HG03025 (cell line): ENCODE results near the gene NAT16.
"Not testable (repeated sequence)": the region's sequence is repeated elsewhere in the genome, so short reads cannot be mapped to it uniquely, and the experiment has no call there.

Source experiments
- ATAC-seq: cut with Tn5 transposase; IDR thresholded peaks from one replicate; pipeline ENCODE4 v1.9.1; 2021; ENCODE audit warnings: mild to moderate bottlenecking, moderate library complexity; ENCODE audit not compliant: unreplicated experiment, low FRiP score

The NAT16 gene

DNA sequence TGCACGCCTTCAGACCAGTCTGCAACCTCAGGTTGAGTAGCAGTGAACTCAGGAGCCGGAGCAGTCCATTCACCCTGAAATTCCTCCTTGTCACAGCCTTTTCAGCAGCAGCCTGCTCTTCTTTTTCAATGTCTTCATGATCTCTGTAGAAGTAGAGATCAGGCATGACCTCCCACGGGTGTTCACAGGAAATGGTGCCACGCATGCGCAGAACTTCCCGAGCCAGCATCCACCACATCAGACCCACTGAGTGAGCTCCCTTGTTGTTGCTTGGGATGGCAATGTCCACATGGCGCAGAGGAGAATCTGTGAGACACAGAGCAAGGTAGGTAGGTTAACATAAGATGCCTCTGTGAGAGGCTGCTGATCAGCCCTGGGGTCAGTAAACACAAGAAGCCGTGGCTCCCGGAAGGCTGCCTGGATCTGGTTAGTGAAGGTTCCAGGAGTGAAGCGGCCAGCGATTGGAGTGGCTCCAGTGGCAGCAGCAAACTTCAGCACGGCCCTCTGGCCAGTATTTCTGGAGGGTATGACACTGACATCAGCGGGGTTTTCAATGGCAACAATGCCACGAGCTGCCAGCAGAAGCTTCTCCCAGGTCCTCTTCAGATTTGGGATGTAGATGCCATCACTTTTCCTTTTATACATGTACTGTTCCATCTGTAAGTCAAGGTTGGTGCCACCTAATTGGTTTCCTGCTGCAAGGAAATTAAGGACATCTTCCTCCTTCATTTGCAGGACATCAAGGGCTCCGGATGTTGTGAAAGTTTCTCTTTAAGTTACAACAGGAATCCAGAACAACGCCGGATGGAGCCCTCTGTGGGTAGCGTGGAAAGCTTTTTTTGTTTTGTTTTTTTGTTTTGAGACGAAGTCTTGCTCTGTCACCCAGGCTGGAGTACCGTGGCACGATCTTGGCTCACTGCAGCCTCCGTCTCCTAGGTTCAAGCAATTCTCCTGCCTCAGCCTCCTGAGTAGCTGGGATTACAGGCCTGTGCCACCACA, 23.9 kb upstream of the NAT16 start:
- ATAC-seq, result not testable (repeated sequence)

DNA sequence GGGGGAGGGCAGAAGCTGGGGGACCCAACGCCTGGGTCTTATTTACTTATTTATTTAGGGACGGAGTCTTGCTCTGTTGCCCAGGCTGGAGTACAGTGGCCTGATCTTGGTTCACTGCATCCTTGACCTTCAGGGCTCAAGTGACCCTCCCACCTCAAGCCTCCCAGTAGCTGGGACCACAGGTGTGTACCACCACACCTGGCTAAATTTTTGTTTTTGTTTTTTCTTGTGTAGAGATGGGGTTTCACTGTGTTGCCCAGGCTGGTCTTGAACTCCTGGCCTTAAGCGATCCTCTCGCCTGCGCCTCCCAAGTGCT, 22.5 kb upstream of the NAT16 start:
- no peak for ATAC-seq

DNA sequence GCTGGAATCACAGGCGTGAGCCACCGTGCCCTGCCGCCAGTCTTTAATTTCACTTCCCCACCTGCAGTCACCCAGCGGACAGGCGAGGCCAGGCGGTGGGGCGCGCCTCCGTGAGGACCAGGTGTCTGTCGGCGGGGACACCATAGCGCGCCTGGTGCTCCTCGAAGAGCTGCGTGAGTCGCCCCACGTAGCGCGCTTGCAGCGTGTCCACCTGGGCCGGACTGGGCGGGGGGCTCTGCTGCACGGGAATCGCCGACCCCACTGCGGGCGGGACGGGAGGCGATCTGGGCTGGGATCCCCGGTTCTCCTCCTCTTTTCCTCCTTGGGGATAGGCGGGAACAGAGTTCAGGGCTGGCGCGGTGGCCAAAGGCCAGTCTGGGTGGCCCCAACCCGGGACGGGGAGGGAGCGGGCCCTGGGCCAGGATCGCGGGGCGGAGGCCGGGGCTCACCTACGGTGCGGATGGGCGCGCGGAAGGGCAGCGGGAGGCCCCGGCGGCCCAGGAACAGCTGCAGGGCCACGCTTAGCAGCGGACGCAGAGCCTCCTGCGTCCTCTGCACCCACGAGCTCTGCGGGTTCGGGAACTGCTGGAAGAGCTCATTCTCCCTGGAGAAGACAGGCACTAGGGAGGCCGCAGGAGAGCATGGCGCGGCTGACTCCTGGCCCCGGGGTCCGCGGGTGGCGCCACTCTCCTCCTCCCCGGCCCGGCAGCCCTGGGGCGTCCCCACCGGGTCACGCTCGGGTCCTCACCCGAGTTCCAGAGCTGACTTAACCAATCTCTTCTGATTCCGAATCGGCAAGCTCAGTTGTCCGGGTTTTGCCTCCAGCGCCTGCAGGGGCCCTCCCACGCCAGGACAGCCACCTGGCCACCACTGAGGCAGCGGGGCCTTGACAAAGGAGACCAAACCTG, 21.9 kb upstream of the NAT16 start:
- no peak for ATAC-seq

DNA sequence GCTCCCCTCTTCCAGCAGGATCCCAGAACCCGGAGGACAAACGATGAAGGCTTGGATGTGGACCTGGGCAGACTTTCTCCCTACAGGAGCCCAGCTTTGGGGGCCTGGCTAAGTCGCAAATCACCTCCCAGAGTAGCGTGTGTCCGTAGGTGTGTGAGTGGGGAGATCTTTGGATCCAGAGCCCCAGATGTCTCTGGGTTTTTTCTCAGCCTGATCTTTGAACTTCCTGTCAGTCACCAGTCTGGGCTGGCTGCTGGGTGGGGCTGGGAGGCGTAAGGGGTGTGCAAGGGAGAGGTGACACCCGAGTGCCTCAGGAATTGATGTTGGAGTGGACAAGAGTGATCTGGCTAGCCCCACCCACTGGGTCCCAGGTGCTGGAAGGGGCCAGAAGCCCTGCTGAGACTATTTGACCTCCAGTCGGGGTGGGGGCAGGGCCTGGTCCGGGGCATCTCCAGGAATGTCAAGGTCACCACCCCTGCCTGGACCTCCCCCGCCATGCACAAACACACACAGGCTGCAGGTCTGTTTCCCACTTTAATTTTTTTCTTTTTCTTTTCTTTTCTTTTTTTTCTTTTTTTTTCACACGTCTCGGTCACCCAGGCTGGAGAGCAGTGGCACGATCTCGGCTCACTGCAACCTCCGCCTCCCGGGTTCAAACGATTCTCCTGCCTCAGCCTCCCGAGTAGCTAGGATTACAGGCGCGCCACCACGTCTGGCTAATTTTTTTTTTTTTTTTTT, 20.9 kb upstream of the NAT16 start, which contains the start of gene MOGAT3:
MOGAT3 (minus strand) TSS at position 175 of the 738 bp plus-strand sequence. CDS start 182 bp downstream, outside the sequence.
- ATAC-seq, result no peak

DNA sequence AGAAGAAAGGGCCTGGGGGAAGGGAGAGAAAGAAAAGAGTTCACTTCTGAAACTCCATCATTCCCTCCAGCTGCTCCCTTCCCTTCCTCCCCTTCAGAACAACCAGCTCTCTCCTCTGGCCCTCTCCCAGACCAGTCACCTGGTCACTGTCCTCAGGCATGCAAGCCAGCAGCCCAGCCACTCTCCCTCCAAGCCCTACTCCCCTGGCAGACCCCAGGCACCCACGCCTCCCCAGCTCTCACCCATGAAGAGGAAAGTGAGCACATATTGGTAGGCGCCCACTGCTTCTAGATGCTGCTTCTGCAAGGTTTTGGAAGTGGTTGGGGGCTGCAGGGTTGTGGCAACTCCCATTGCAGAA, 20.4 kb upstream of the NAT16 start:
- no peak for ATAC-seq

DNA sequence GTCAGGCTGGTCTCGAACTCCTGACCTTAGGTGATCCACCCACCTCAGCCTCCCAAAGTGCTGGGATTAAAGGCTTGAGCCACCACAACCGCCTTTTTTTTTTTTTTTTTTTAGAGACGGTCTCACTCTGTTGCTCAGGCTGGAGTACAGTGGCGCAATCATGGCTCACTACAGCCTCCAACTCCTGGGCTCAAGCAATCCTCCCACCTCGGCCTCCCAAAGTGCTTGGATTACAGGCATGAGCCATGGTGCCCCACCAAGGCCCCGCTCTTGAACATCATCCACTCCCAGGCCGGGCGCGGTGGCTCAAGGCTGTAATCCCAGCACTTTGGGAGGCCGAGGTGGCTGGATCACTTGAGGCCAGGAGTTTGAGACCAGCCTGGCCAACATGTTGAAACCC, 19.4 kb upstream of the NAT16 start:
- not testable (repeated sequence) for ATAC-seq

DNA sequence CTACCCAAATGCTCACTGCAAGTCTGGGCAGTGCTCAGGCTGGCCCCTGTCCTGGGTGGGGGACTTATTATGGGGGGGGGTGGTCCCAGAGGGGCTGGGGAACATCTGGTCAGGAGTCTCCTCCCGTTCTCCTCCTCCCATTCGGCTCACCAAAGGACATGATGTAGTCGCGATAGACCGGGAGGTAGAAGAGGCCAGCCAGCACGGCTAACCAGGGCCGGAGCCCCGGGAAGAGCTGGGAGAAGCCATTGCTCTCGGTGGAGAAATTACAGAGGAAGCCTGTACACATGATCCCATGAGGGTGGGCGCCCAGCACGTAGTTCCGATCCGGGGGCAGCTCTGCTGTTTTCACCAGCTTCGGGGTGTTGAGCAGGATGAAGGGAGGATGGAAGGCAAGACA, 18.4 kb upstream of the NAT16 start:
- ATAC-seq, result no peak

DNA sequence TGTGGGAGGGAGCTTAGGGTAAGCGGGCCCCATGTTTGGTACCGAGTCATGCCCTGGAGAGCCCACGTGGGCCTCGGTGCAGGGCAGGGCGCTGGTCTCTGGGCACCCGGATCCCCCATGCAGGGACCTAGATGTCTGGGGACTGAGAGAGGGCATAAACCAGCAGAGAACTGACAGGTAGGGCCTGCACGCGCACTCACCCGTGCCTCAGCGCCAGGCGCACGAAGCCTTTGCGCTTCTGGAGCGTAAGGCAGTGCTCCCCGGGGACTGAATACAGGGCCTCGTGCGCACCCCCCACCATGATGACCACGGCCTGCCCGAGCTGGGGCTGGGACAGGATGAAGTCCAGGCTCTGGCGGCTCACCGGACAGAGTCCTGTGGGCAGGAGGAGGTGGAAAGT, 17.9 kb upstream of the NAT16 start:
- ATAC-seq, result no peak

DNA sequence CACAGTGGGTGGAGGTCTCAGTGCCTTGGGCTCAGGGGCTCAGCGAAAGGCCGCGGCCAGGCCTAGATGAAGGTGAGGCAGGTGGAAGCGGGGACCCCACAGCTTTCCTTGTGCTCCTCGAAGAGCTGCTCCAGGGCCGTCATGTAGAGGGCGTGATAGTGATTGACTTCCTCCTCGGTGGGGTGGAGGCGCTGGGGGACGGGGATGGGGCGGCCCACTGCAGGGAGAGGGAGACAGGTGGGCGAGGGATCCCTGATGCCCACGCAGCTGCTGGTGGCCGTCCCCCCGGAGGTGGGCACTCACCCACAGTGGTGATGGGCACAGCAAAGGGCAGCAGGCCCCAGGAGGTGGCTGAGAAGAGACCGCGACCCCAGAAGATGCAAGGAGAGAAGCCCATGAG, 15.8 kb upstream of the NAT16 start:
- ATAC-seq, result no peak

DNA sequence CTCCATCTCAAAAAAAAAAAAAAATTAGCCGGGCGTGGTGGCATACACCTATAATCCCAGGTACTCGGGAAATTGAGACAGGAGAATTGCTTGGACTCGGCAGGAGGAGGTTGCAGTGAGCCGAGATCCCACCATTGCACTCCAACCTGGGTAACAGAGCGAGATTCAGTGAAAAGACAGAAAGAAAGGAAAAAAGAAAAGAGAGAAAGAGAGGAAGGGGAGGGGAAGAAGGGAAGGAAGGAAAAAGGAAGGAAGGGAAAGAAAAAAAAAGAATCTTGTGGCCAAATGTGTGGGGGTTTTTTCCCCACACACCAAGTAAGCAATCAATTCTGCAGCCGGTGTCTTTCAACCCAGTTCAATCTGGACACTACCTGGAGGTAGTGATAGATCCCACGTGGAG, 9.0 kb upstream of the NAT16 start:
- no peak for ATAC-seq

DNA sequence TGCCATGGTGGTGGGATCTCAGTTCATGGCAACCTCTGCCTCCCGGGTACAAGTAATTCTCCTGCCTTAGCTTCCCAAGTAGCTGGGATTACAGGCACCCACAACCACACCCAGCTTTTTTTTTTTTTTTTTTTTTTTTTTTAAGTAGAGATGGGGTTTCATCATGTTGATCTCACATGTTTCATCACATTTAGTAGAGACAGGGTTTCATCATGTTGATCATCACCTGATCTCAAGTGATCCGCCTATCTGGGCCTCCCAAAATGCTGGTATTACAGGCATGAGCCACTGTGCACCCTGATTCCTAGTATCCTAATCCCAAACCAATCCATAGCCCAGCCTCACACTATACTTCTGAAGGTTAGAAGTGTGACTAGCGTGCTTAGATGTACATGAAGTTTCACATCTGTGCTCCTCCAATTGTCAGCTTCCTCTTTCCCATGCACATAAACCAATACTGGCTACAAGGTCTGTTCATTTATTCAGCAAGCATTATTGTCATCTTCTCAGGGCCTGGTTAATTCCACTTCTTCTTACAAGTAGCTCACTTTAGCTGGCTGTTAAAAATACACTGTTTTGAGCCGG, 6.8 kb upstream of the NAT16 start:
- ATAC-seq, result no peak

DNA sequence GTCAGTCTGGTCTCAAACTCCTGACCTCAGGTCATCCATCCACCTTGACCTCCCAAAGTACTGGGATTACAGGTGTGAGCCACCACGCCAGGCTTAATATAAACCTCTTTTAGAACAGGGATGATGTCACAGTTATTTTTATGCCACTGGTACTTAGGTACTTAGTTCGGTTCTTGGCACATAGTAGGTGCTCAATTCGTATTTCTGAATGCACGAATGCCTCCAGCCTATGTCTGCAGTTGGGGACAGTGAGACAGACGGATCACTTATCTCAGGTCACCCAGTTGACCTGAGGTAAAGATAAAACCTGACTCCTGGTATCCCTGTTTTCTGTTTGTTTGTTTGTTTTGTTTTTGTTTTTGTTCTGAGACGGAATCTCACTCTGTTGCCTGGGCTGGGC, 6.1 kb upstream of the NAT16 start:
- ATAC-seq, result no peak

DNA sequence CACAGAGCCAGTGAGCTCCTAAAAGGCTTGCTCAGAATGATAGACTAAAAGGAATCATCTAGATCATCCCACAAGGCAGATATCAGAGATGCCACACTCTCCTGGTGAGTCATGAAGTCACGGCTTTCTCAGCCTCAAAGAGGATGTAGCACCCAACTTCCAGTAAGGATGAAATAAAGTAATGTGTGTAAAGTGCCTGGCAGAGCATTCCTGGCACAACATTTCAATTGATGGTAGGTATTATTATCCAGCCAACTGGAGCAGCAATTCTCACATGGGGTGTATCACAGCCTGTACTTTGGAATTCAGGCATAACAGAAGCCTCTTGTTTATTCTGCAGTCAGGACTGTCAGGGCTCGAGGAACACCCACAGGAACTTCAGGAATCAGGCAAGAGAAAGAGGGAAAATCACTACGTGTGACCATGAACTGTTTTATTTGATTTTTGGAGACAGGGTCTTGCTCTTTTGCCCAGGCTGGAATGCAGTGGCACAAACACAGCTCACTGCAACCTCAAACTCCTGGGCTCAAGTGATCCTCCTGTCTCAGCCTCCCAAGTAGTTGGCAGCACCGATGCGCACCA, 5.3 kb upstream of the NAT16 start:
- no peak for ATAC-seq

DNA sequence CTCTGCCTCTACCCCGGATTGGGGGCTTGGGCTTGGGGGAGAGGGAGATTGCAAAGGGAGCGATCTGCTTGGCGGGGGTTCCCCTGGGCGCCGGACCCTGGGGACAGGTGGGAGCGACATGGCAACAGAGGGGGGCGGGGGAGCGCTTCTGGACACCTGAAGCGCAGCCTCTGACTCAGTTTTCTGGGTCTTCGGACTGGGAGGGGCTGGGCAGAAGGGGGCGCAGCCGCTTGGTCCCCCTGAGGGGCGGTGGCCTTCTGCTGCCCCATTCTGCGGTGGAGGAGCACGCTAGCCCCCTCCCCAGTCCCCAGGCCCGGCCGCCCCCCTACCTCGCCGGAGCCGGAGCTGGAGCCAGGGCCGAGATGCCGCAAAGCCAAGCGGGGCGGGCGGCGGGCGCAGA, 380 bp downstream of the NAT16 start:
- ATAC-seq, result no peak

DNA sequence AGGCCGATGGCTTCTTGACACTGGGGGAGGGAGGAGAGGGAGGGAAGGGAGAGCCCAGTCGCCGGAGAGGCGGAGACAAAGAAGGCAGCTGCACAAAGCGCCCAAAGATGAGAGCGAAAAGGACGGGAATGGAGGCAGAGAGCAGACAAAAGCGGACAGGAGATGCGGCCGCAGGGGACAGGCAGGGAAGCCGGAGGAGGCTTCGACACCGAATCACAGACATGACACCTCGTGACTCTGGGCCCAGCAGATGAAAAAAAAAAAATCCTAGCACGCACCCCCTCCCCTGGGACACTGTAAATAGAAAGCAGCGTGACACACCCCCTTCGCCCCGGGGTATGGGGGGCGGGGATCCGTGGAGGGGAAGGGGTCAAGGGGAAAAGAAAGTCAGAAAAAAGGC, 976 bp downstream of the NAT16 start:
- ATAC-seq, result no peak

DNA sequence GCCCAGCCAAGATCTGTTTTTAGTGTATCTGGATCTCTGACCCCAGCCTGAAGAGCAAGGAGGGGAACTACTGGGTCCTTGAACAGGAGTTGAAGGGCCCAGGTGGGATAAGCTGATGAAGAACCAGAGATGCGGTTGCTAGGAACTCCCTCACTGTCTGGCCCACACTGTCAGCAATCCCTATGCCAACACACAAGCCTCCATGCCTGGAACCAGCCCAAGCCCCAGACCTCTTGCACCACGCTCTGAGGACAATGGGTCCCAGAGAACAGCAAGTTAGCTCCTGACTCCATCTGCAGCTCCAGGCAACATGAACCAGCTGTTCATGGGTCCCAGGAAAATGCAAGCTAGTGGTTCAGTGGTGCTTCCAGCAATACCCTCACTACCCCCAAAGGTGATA, 2.4 kb downstream of the NAT16 start:
- ATAC-seq, result no peak

DNA sequence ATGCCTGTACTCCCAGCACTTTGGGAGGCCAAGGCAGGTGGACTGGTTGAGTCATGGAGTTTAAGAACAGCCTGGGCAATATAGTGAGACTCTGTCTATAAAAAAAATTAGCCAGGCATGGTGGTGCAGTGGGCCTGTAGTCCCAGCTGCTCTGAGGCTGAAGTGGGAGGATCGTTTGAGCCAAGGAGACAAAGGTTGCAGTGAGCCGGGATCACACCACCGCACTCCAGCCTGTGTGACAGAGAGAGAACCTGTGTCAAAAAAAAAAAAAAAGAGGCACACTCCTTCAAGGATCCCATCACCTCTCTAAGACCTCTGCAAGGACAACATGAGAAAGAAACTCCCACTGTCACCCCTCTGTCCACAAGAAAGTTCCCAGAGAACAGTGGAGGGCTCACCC, 4.4 kb downstream of the NAT16 start:
- no peak for ATAC-seq

DNA sequence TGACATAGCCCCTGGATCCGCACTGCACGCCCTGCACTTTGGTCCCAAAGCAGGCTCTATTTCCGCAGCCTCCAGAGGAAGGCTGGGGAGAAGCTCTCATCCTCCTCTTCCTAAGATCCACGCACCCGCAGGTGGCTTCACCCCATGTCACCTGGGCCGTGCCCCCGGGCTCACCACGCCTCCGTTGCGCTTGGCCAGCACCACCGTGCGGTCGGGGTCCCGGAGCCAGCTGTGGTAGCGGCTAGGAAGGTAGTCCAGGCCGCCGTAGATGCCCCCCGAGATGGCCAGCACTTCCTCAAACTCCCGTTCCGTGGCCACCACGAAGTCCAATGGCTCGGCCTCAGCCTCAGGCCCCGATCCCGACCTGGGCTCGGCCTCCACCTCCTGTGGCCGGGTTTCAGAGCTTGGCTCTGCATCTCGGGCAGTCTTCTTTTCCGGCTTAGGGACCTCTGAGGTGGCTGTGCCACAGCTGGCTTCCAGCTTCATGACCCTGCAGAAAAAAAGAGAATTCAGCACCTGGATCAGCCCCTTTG, 5.7 kb downstream of the NAT16 start:
- no peak for ATAC-seq

DNA sequence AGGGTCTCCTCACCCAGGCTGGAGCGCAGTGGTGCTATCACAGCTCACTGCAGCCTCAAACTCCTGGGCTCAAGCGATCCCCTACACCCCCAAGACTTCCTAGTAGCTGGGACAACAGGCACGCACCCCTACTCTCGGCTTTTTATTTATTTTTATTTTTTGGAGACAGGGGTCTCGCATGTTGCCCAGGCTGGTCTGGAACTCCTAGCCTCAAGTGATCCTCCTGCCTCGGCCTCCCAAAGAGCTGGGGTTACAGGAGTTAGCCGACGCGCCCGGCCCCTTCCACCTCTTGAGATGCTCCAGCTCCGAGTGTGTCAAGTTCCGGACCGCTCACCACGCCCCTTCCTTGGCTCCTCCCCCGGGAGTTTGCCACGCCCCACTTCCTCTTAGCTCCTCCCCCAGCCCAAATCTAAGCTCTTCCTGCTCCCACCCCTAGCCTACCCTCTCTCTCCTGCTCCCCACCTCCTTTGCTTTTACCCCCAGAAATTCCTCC, 6.3 kb downstream of the NAT16 start:
- no peak for ATAC-seq
